HepG2 (cell line): ENCODE results near the gene FSD1. TPM values are rescaled to one million over a fixed set of nuclear protein-coding genes. Genes with fewer than 3 reads are reported as not detected.

Source experiments
- ATM ChIP-seq: fragments of 450-650 bp; IDR thresholded peaks from 2 replicates; pipeline ENCODE4 v1.7.1; 2017; ENCODE audit warnings: mild to moderate bottlenecking, borderline replicate concordance
- GATAD1 ChIP-seq: IDR thresholded peaks from 2 replicates; pipeline ENCODE4 v1.6.1; 2016; ENCODE audit warnings: missing genetic modification reagents, missing compliant biosample characterization
- HNRNPL ChIP-seq: fragments of 200-400 bp; formaldehyde crosslinking; IDR thresholded peaks from 2 replicates; pipeline ENCODE4 v1.6.1; 2017; ENCODE audit warnings: mild to moderate bottlenecking, low read depth, low read length
- IKZF1 ChIP-seq: fragments of 450-650 bp; IDR thresholded peaks from 2 replicates; pipeline ENCODE4 v1.7.1; 2016
- PCBP1 ChIP-seq: fragments of 200-400 bp; formaldehyde crosslinking; IDR thresholded peaks from 2 replicates; pipeline ENCODE4 v1.6.1; 2017; ENCODE audit warnings: mild to moderate bottlenecking, low read depth, low read length, borderline replicate concordance
- SRF ChIP-seq: IDR thresholded peaks from 2 replicates; pipeline ENCODE4 v1.6.1; 2011; ENCODE audit warnings: mild to moderate bottlenecking, low read depth, low read length, moderate library complexity
- TFDP1 ChIP-seq: IDR thresholded peaks from 2 replicates; pipeline ENCODE4 v1.6.1; 2016; ENCODE audit warnings: missing compliant biosample characterization, missing genetic modification reagents, borderline replicate concordance
- TRIM24 ChIP-seq: sonication (generic); formaldehyde crosslinking; IDR thresholded peaks from 2 replicates; pipeline ENCODE4 v1.8.0; 2022; ENCODE audit warnings: mild to moderate bottlenecking, missing genetic modification reagents
- ZNF558 ChIP-seq: sonication (generic); formaldehyde crosslinking; IDR thresholded peaks from 2 replicates; pipeline ENCODE4 v1.9.0; 2022; ENCODE audit warnings: mild to moderate bottlenecking, missing genetic modification reagents, borderline replicate concordance
- ZNF646 ChIP-seq: sonication (generic); formaldehyde crosslinking; IDR thresholded peaks from 2 replicates; pipeline ENCODE4 v1.9.0; 2021; ENCODE audit warnings: mild to moderate bottlenecking, missing genetic modification reagents
- ZNF788 ChIP-seq: sonication (generic); formaldehyde crosslinking; IDR thresholded peaks from 2 replicates; pipeline ENCODE4 v1.5.0; 2020; ENCODE audit warnings: mild to moderate bottlenecking, missing genetic modification reagents, borderline replicate concordance
- ZNF878 ChIP-seq: sonication (generic); formaldehyde crosslinking; IDR thresholded peaks from 2 replicates; pipeline ENCODE4 v1.8.1; 2023; ENCODE audit warnings: mild to moderate bottlenecking, missing genetic modification reagents, moderate library complexity
- ZSCAN31 ChIP-seq: sonication (generic); formaldehyde crosslinking; IDR thresholded peaks from 2 replicates; pipeline ENCODE4 v1.5.0; 2020; ENCODE audit warnings: low read depth, mild to moderate bottlenecking, missing genetic modification reagents
- polyA plus RNA-seq, 8 experiments: library from polyadenylated mRNA; depleted of rRNA in 3 of 8; stranded (reverse) in 7 of 8; unstranded in 1 of 8; fragments of >200 nt; fragmentation: Illumina TruSeq in 4 of 8; extraction: Trizol in 4 of 8; gene quantifications; 2 replicates each; pipeline versions ENCODE4 v1.2.1 to v1.2.3, GENCODE V29; 2011 to 2016; ENCODE audit warnings: low read depth in 4 of 8, missing spikeins in 1 of 8, mixed read lengths in 1 of 8; ENCODE audit not compliant: insufficient read depth in 1 of 8
- total RNA-seq, 5 experiments: library from RNA; depleted of rRNA; stranded (reverse); fragments of >200 nt; fragmentation: Illumina TruSeq; extraction: Trizol; gene quantifications; 2 replicates each; pipeline ENCODE4 v1.2.3, GENCODE V29; 2016; ENCODE audit warnings: low read depth in 1 of 5
- TF ChIP-seq, protein P1 (sequence below): sonication (generic); formaldehyde crosslinking; IDR thresholded peaks from 2 replicates; pipeline ENCODE4 v1.8.0; 2022; ENCODE audit warnings: mild to moderate bottlenecking, missing genetic modification reagents; ENCODE audit not compliant: insufficient replicate concordance
- TF ChIP-seq, protein P2 (sequence below): sonication (generic); formaldehyde crosslinking; IDR thresholded peaks from 2 replicates; pipeline ENCODE4 v1.4.0; 2020; ENCODE audit warnings: mild to moderate bottlenecking, missing genetic modification reagents, borderline replicate concordance
- TF ChIP-seq, protein P3 (sequence below): sonication (generic); formaldehyde crosslinking; IDR thresholded peaks from 2 replicates; pipeline ENCODE4 v1.4.0; 2020; ENCODE audit warnings: missing genetic modification reagents

FSD1 gene
- total and polyA plus RNA-seq, 2 of the 13 experiments (the other 11 are each of a cell fraction or from before 2014, with no cell fraction given), result 0.29 to 0.66 TPM

DNA sequence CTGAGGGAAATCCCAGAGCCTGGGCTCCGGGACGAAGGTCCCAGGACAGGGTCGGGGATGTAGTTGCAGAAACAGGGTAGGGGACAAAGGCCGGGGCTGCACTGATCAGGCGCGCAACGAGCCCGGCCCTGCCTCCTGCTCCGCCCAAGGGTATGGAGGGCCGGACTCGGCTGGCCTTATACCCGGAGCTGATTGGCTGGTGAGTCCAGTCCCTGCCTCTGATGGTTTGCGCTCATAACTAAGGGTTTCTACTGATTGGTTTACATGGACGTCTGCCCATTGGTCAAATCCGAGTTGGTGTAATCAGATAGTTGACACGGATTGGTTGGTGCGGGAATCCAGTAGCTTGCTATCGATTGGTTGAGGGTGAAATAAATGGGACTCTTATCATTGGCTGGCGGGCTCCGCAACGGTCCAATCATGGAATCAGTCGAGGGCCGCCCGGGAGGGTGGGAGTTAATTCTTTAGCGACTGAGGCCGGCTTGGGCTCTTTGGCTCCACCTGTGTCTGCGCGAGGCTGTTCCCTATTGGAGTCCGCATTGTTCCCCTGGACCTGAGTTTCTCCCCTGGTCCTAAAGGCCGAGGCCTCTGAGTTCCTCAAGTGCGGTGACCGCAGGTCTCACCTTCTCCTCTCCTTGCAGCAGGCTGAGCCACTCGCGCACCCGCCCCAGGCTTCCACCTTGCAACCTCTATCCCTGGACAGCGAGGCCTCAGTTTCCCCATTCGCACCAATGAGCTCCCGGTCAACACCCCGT is 38.4 kb downstream of the FSD1 start (continued):
- TF ChIP-seq ZNF646 (CRISPR knock-in tag) (no peak), TRIM24 (CRISPR knock-in tag) (no peak), GATAD1 (no peak), SRF (no peak), HNRNPL (no peak), PCBP1 (0 out of 2 replicates have a peak, but pooled peaks have one; percentile 47), ZNF558 (peak; percentile 37; the same call in 1 of the 2 replicates), ZSCAN31 (CRISPR knock-in tag) (peak; percentile 92; the same call in 1 of the 2 replicates), ATM (no peak), ZNF788 (CRISPR knock-in tag) (no peak; the same call in 1 of the 2 replicates), ZNF878 (CRISPR knock-in tag) (no peak), IKZF1 (no peak), TFDP1 (CRISPR knock-in tag) (no peak; the same call in 1 of the 2 replicates)
- TF ChIP-seq, protein P1, sequence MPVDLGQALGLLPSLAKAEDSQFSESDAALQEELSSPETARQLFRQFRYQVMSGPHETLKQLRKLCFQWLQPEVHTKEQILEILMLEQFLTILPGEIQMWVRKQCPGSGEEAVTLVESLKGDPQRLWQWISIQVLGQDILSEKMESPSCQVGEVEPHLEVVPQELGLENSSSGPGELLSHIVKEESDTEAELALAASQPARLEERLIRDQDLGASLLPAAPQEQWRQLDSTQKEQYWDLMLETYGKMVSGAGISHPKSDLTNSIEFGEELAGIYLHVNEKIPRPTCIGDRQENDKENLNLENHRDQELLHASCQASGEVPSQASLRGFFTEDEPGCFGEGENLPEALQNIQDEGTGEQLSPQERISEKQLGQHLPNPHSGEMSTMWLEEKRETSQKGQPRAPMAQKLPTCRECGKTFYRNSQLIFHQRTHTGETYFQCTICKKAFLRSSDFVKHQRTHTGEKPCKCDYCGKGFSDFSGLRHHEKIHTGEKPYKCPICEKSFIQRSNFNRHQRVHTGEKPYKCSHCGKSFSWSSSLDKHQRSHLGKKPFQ, result no peak
- TF ChIP-seq, protein P2, sequence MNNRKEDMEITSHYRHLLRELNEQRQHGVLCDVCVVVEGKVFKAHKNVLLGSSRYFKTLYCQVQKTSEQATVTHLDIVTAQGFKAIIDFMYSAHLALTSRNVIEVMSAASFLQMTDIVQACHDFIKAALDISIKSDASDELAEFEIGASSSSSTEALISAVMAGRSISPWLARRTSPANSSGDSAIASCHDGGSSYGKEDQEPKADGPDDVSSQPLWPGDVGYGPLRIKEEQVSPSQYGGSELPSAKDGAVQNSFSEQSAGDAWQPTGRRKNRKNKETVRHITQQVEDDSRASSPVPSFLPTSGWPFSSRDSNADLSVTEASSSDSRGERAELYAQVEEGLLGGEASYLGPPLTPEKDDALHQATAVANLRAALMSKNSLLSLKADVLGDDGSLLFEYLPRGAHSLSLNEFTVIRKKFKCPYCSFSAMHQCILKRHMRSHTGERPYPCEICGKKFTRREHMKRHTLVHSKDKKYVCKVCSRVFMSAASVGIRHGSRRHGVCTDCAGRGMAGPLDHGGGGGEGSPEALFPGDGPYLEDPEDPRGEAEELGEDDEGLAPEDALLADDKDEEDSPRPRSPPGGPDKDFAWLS, result no peak
- TF ChIP-seq, protein P3, sequence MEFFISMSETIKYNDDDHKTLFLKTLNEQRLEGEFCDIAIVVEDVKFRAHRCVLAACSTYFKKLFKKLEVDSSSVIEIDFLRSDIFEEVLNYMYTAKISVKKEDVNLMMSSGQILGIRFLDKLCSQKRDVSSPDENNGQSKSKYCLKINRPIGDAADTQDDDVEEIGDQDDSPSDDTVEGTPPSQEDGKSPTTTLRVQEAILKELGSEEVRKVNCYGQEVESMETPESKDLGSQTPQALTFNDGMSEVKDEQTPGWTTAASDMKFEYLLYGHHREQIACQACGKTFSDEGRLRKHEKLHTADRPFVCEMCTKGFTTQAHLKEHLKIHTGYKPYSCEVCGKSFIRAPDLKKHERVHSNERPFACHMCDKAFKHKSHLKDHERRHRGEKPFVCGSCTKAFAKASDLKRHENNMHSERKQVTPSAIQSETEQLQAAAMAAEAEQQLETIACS (CRISPR knock-in tag), result peak; percentile 37; the same call in 1 of the 2 replicates
